WI38 (cell line): ENCODE results near the gene CTRB2.

ENCODE experiments used
- H3K4me3 ChIP-seq: 2 replicates; pipeline ENCODE4 v1.5.1; 2011; ENCODE audit warnings: low read depth, mild to moderate bottlenecking, control low read depth, low read length
- TF ChIP-seq, protein P1 (sequence below): IDR thresholded peaks from 2 replicates; pipeline ENCODE4 v1.5.1; 2012; ENCODE audit warnings: low read depth, mild to moderate bottlenecking, control low read depth, low read length

CTRB2 gene

DNA sequence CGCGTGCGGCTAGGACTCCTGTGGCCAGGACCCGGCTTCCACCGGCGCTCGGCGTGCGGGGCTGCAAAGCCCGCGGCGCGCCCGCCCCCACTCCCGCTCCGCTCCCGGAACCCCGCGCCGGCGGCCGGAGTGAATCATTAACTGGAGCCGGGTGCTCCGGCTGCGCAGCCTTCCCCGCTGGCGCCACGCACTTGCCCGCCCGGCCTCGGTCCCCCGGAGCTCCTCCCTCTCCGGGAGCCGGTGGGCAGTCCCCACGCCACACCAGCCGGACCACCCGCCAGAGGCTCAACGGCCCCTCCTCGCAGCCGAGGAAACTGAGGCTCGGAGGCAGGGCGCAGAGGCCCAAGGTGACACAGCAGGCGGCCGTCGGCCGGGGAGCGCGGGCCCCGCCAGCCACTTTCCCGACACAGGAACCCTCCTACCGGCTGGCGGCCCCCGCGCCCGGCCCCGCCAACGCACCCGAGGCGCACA is 43.9 kb upstream of the CTRB2 start:
- peak overlapping the region; percentile 93 for H3K4me3 ChIP-seq
- TF ChIP-seq, protein P1, sequence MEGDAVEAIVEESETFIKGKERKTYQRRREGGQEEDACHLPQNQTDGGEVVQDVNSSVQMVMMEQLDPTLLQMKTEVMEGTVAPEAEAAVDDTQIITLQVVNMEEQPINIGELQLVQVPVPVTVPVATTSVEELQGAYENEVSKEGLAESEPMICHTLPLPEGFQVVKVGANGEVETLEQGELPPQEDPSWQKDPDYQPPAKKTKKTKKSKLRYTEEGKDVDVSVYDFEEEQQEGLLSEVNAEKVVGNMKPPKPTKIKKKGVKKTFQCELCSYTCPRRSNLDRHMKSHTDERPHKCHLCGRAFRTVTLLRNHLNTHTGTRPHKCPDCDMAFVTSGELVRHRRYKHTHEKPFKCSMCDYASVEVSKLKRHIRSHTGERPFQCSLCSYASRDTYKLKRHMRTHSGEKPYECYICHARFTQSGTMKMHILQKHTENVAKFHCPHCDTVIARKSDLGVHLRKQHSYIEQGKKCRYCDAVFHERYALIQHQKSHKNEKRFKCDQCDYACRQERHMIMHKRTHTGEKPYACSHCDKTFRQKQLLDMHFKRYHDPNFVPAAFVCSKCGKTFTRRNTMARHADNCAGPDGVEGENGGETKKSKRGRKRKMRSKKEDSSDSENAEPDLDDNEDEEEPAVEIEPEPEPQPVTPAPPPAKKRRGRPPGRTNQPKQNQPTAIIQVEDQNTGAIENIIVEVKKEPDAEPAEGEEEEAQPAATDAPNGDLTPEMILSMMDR, result no peak

- peak overlapping the region; percentile 93 for H3K4me3 ChIP-seq
Observed at GRCh38 chr16:75250089-75250808, 43.3 kb upstream of the CTRB2 start.

GRCh38 chr16:75249441-75249840 is 42.5 kb upstream of the CTRB2 start:
- TF ChIP-seq, protein P1, result no peak
- peak overlapping the region; percentile 93 for H3K4me3 ChIP-seq

More at GRCh38 chr16:75250089-75250808, 43.3 kb upstream of the CTRB2 start:
- TF ChIP-seq, protein P1, result no peak

GRCh38 chr16:75248536-75249380 is 41.8 kb upstream of the CTRB2 start:
- H3K4me3 ChIP-seq, result peak overlapping the region; percentile 93
- TF ChIP-seq, protein P1, result no peak

DNA sequence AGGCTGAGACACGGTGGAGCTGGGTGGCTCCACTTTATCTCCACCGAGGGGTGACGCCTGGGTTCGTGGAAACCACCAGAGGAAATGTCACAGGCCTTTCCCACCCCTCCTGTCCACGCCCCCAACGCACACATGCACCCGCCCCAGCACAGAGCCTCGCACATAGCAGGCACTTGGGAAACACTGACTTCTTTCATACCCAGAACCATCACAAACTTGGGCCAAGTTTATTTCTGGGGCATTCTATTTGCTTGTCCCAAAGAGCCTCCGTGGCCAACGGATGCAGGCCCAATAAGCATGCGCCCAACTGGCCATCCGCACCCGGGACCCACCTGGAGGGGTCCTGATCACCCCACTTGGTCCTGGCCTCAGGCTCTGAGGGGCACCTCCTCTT is 41.2 kb upstream of the CTRB2 start:
- TF ChIP-seq, protein P1, result no peak
- H3K4me3 ChIP-seq, result peak overlapping the region; percentile 93

GRCh38 chr16:75247249-75247648 is 40.3 kb upstream of the CTRB2 start:
- H3K4me3 ChIP-seq, result no peak overlapping the region
- TF ChIP-seq, protein P1, result no peak
